SK-N-SH (cell line): ENCODE results near the gene UBE2L6. TPM values are rescaled to one million over a fixed set of nuclear protein-coding genes. Genes with fewer than 3 reads are reported as not detected.

Experiments used
- CTCF ChIA-PET: fragments of 300-600, 350-600 bp; formaldehyde crosslinking; extraction: SDS; loops from one replicate; lab custom pipeline; 2021; lab: Yijun Ruan, JAX
- POLR2A ChIA-PET: fragments of 350-600 bp; sonication (Branson Sonifier 250); formaldehyde crosslinking; extraction: SDS; loops from one replicate; lab custom pipeline; 2020; ENCODE audit warnings: antibody characterized with exemption, inconsistent platforms; lab: Yijun Ruan, JAX
- DNase-seq: peaks from one replicate; pipeline ENCODE4 v3.0.0; 2012
- H2AFZ ChIP-seq: fragments of 200-600 bp; sonication (generic); 2 replicates; pipeline ENCODE4 v1.8.1; 2016; ENCODE audit warnings: antibody characterized with exemption, mild to moderate bottlenecking, low read depth
- H3F3A ChIP-seq: fragments of 200-600 bp; sonication (generic); replicated peaks from 2 replicates; pipeline ENCODE3; 2016; ENCODE audit warnings: antibody characterized with exemption, mild to moderate bottlenecking; ENCODE audit not compliant: insufficient read depth
- H3K27ac ChIP-seq, 2 experiments: fragments of 200-500 bp in 1 of 2; fragments of 200-600 bp in 1 of 2; sonication (Bioruptor generic) in 1 of 2; sonication (generic), shearing (Covaris generic) in 1 of 2; 2 replicates each; pipeline versions ENCODE4 v1.5.1 to v1.6.1; 2014 to 2016; ENCODE audit warnings: low read depth in 2 of 2, inconsistent platforms in 1 of 2, low read length in 1 of 2, mild to moderate bottlenecking in 1 of 2, mixed read lengths in 1 of 2
- H3K27me3 ChIP-seq: fragments of 200-600 bp; sonication (generic), shearing (Covaris generic); 2 replicates; pipeline ENCODE4 v1.6.1; 2016; ENCODE audit warnings: mixed run types; ENCODE audit not compliant: insufficient read depth
- H3K36me3 ChIP-seq, 2 experiments: fragments of 200-500 bp in 1 of 2; fragments of 200-600 bp in 1 of 2; sonication (Bioruptor generic) in 1 of 2; sonication (generic) in 1 of 2; replicated peaks in 1 of 2; 2 replicates each; pipeline versions ENCODE3 to v1.5.1; 2014 to 2016; ENCODE audit warnings: low read length in 1 of 2, mild to moderate bottlenecking in 1 of 2; ENCODE audit not compliant: insufficient read depth in 2 of 2, control insufficient read depth in 1 of 2
- H3K4me1 ChIP-seq, 2 experiments: fragments of 200-500 bp in 1 of 2; fragments of 200-600 bp in 1 of 2; sonication (Bioruptor generic) in 1 of 2; sonication (generic), shearing (Covaris generic) in 1 of 2; 2 replicates each; pipeline versions ENCODE4 v1.5.1 to v1.6.1; 2014 to 2016; ENCODE audit warnings: low read depth in 1 of 2, low read length in 1 of 2, mixed run types in 1 of 2; ENCODE audit not compliant: insufficient read depth in 2 of 2, control insufficient read depth in 1 of 2
- H3K4me2 ChIP-seq: fragments of 200-600 bp; sonication (generic), shearing (Covaris generic); 2 replicates; pipeline ENCODE4 v1.6.1; 2017; ENCODE audit warnings: mixed run types
- H3K4me3 ChIP-seq, 2 experiments: fragments of 200-500 bp in 1 of 2; fragments of 200-600 bp in 1 of 2; sonication (Bioruptor generic) in 1 of 2; sonication (generic), shearing (Covaris generic) in 1 of 2; 2 replicates each; pipeline versions ENCODE4 v1.5.1 to v1.8.1; 2014 to 2016; ENCODE audit warnings: low read depth in 2 of 2, inconsistent platforms in 1 of 2, low read length in 1 of 2, mild to moderate bottlenecking in 1 of 2, mixed read lengths in 1 of 2, moderate library complexity in 1 of 2
- H3K79me2 ChIP-seq: fragments of 200-600 bp; sonication (generic); 2 replicates; pipeline ENCODE4 v1.8.1; 2017; ENCODE audit warnings: mild to moderate bottlenecking; ENCODE audit not compliant: insufficient read depth
- H3K9ac ChIP-seq: fragments of 200-600 bp; sonication (generic); 2 replicates; pipeline ENCODE4 v1.6.1; 2017; ENCODE audit warnings: mixed run types
- H3K9me2 ChIP-seq: fragments of 200-600 bp; sonication (generic); 2 replicates; pipeline ENCODE4 v1.6.1; 2017; ENCODE audit warnings: mixed run types
- H3K9me3 ChIP-seq: fragments of 200-600 bp; sonication (generic); 2 replicates; pipeline ENCODE4 v1.6.1; 2017; ENCODE audit warnings: mixed run types, mild to moderate bottlenecking, moderate library complexity
- H4K20me1 ChIP-seq: fragments of 200-600 bp; sonication (generic); 2 replicates; pipeline ENCODE4 v1.6.1; 2017; ENCODE audit warnings: mild to moderate bottlenecking, mixed run types; ENCODE audit not compliant: insufficient read depth
- CHD2 ChIP-seq: fragments of 150-350 bp; IDR thresholded peaks from 2 replicates; pipeline ENCODE4 v1.6.1; 2018; ENCODE audit warnings: low read length; ENCODE audit not compliant: partially characterized antibody
- FOXM1 ChIP-seq: IDR thresholded peaks from 2 replicates; pipeline ENCODE4 v1.4.0; 2012; ENCODE audit warnings: low read depth, mild to moderate bottlenecking
- GATA2 ChIP-seq: sonication (generic); formaldehyde crosslinking; IDR thresholded peaks from 2 replicates; pipeline ENCODE4 v1.5.0; 2020; ENCODE audit warnings: mild to moderate bottlenecking, missing genetic modification reagents
- IRF3 ChIP-seq: fragments of 150-350 bp; IDR thresholded peaks from 2 replicates; pipeline ENCODE4 v1.6.1; 2016; ENCODE audit warnings: mild to moderate bottlenecking, low read depth, low read length
- JUND ChIP-seq: IDR thresholded peaks from 2 replicates; pipeline ENCODE4 v1.4.0; 2012
- MAX ChIP-seq: IDR thresholded peaks from 2 replicates; pipeline ENCODE4 v1.4.0; 2012; ENCODE audit warnings: low read depth
- POLR2AphosphoS5 ChIP-seq: IDR thresholded peaks from 2 replicates; pipeline ENCODE4 v1.6.1; 2012; ENCODE audit warnings: low read depth, low read length
- RCOR1 ChIP-seq: fragments of 150-350 bp; IDR thresholded peaks from 2 replicates; pipeline ENCODE4 v1.6.1; 2017; ENCODE audit warnings: antibody characterized with exemption, low read length
- RFX5 ChIP-seq: IDR thresholded peaks from 2 replicates; pipeline ENCODE4 v1.6.1; 2012; ENCODE audit warnings: mild to moderate bottlenecking, improper control_type of control experiment, low read length
- SIN3A ChIP-seq: IDR thresholded peaks from 2 replicates; pipeline ENCODE4 v1.6.1; 2012; ENCODE audit warnings: low read depth, mild to moderate bottlenecking, low read length, moderate library complexity, borderline replicate concordance
- SMC3 ChIP-seq: IDR thresholded peaks from 2 replicates; pipeline ENCODE4 v1.6.1; 2012; ENCODE audit warnings: low read depth, low read length, improper control_type of control experiment
- TAF1 ChIP-seq: IDR thresholded peaks from 2 replicates; pipeline ENCODE4 v1.6.1; 2012; ENCODE audit warnings: low read depth, mild to moderate bottlenecking, low read length, moderate library complexity, borderline replicate concordance
- YY1 ChIP-seq: IDR thresholded peaks from 2 replicates; pipeline ENCODE4 v1.4.0; 2012; ENCODE audit warnings: low read depth, mild to moderate bottlenecking
- ZBTB33 ChIP-seq: IDR thresholded peaks from 2 replicates; pipeline ENCODE4 v1.4.0; 2012; ENCODE audit warnings: low read depth, borderline replicate concordance
- WGBS: methylation state at CpG from one replicate; pipeline ENCODE4 v1.1.6; 2017; ENCODE audit warnings: low lambda C conversion rate; 5-methylcytosine and 5-hydroxymethylcytosine counted together
- polyA plus RNA-seq, 3 experiments: library from polyadenylated mRNA; depleted of rRNA; stranded (reverse); fragments of >200 nt; gene quantifications; 2 replicates each; pipeline ENCODE4 v1.2.3, GENCODE V29; 2012
- TF ChIP-seq, protein P1 (sequence below): IDR thresholded peaks from 2 replicates; pipeline ENCODE4; 2012
- TF ChIP-seq, protein P2 (sequence below): fragments of 150-350 bp; IDR thresholded peaks from 2 replicates; pipeline ENCODE4 v1.6.1; 2017; ENCODE audit warnings: antibody characterized with exemption, low read length, low read depth, borderline replicate concordance

UBE2L6 gene
- polyA plus RNA-seq, 1 of the 3 experiments (the other 2 are of a cell fraction) = 77.0 TPM

DNA sequence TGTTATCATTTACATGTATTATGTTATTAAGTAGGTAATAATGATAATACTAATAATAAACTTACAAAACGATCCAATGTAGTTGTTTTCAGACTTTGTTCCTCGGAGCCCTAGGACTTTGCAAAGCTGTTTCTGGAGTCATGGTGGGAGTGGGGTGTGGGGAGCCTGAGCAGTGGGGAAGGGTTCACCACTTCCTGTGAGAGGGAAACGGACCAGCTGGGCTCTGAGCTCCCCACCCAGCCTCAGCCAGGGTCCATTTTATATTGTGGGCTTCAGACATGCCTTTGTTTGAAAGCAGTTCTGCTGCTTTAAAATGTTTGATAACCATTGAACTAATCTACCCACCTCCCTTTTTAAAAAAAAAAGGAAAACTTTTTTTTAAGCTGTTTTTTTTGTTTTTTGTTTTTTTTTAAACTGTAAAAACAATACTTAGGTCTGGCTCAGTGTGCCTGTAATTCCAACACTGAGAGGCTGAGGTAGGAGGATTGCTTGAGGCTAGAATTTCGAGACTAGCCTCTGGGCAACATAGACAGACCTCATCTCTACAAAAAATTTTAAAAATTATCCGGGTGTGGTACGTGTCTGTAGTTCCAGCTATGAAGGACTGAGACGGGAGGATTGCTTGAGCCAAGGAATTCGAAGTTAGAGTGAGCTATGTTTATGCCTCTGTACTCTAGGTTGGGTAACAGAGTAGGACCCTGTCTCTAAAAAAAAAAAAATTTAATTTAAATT is 37.0 kb upstream of the UBE2L6 start:
- no peaks in the 10 kb centered on the region for H3K9me3 ChIP-seq
- H3K9ac ChIP-seq = no peak overlapping the region
- no peaks in the 10 kb centered on the region for H3F3A ChIP-seq
- H3K9me2 ChIP-seq = no peaks in the 10 kb centered on the region
- DNase-seq = no peak
- TF ChIP-seq FOXM1 (no peak), MAX (no peak), GATA2 (no peak), RFX5 (no peak), TAF1 (no peak), YY1 (no peak), RCOR1 (no peak), POLR2AphosphoS5 (no peak), SIN3A (no peak), SMC3 (no peak), IRF3 (no peak), CHD2 (no peak), JUND (no peak), ZBTB33 (no peak)
- TF ChIP-seq, protein P1, sequence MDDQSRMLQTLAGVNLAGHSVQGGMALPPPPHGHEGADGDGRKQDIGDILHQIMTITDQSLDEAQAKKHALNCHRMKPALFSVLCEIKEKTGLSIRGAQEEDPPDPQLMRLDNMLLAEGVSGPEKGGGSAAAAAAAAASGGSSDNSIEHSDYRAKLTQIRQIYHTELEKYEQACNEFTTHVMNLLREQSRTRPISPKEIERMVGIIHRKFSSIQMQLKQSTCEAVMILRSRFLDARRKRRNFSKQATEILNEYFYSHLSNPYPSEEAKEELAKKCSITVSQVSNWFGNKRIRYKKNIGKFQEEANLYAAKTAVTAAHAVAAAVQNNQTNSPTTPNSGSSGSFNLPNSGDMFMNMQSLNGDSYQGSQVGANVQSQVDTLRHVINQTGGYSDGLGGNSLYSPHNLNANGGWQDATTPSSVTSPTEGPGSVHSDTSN = no peak
- TF ChIP-seq, protein P2, sequence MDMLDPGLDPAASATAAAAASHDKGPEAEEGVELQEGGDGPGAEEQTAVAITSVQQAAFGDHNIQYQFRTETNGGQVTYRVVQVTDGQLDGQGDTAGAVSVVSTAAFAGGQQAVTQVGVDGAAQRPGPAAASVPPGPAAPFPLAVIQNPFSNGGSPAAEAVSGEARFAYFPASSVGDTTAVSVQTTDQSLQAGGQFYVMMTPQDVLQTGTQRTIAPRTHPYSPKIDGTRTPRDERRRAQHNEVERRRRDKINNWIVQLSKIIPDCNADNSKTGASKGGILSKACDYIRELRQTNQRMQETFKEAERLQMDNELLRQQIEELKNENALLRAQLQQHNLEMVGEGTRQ = no peak
- H2AFZ ChIP-seq = no peak overlapping the region
- H3K27me3 ChIP-seq = no peaks in the 10 kb centered on the region; the same call in 1 of the 2 replicates
- no peaks in the 10 kb centered on the region for H3K4me1 ChIP-seq
- no peaks in the 10 kb centered on the region for H3K79me2 ChIP-seq
- H3K4me2 ChIP-seq = no peak overlapping the region
- 66% methylated on average over 8 of the region's 8 CpGs for WGBS
- no peaks in the 10 kb centered on the region for H4K20me1 ChIP-seq
- ChIA-PET POLR2A (interaction anchor here (0.7 kb wide), 1 partner anchor 108 kb away, joined by 4 read pairs; the partner anchor contains the start of gene TMX2), CTCF (interaction anchor here (1.0 to 2.1 kb wide), 3 partner anchors 36 to 196 kb away, joined by 3 to 6 read pairs (median 6); partner anchors contain the start of gene UBE2L6)
- no peak overlapping the region for H3K27ac ChIP-seq
- H3K4me3 ChIP-seq = no peak overlapping the region
- H3K36me3 ChIP-seq = no peaks in the 10 kb centered on the region
